Suprapubic skin (tissue), 4 donors: Measurements from ENCODE around the gene DLL4. TPM values are rescaled to one million over a fixed set of nuclear protein-coding genes. Genes with fewer than 3 reads are reported as not detected.

ENCODE experiments used
- DNase-seq, 2 donors: peaks; one replicate each; pipeline ENCODE4 v3.0.0-alpha.2; 2019; ENCODE audit warnings: low spot score in 2 of 2
- H3K27ac ChIP-seq: fragments of 200-600 bp; sonication (generic); one replicate; pipeline ENCODE4 v1.5.1; 2019
- H3K27me3 ChIP-seq: fragments of 200-600 bp; sonication (generic); one replicate; pipeline ENCODE4 v1.5.1; 2019
- H3K36me3 ChIP-seq: fragments of 200-600 bp; sonication (generic); one replicate; pipeline ENCODE4 v1.5.1; 2019
- H3K4me1 ChIP-seq: fragments of 200-600 bp; sonication (generic); one replicate; pipeline ENCODE4 v1.5.1; 2019
- H3K4me3 ChIP-seq: fragments of 200-600 bp; sonication (generic); one replicate; pipeline ENCODE4 v1.5.1; 2019; ENCODE audit warnings: mild to moderate bottlenecking
- H3K9me3 ChIP-seq: fragments of 200-600 bp; sonication (generic); one replicate; pipeline ENCODE4 v1.5.1; 2019
- EP300 ChIP-seq: sonication (generic); formaldehyde crosslinking; IDR thresholded peaks from one replicate; pipeline ENCODE4 v1.6.1; 2017; ENCODE audit warnings: antibody characterized with exemption
- POLR2A ChIP-seq, 2 donors: fragments of 450-650 bp; IDR thresholded peaks; one replicate each; pipeline ENCODE4 v1.6.1; 2017; ENCODE audit warnings: antibody characterized with exemption in 2 of 2, mild to moderate bottlenecking in 2 of 2, moderate library complexity in 2 of 2
- POLR2AphosphoS5 ChIP-seq, 3 donors: sonication (generic); formaldehyde crosslinking; IDR thresholded peaks; one replicate each; pipeline ENCODE4 v1.6.1; 2017; ENCODE audit warnings: antibody characterized with exemption in 3 of 3
- WGBS: methylation state at CpG from one replicate; pipeline ENCODE4 v1.1.5; 2018; 5-methylcytosine and 5-hydroxymethylcytosine counted together
- total RNA-seq, 4 donors: library from RNA; depleted of rRNA; stranded (reverse); fragments of >200 nt; gene quantifications; one replicate each; pipeline ENCODE4 v1.1.0, GENCODE V29; 2016
- TF ChIP-seq, protein P1 (sequence below), 2 donors: fragments of 200-600 bp in 1 of 2; fragments of 450-650 bp in 1 of 2; sonication (generic) in 1 of 2; IDR thresholded peaks; one replicate each; pipeline ENCODE4 v1.5.1; 2016 to 2019; ENCODE audit warnings: antibody characterized with exemption in 2 of 2, mild to moderate bottlenecking in 1 of 2, moderate library complexity in 1 of 2

The DLL4 gene
- total RNA-seq, 4 donors from 2014 or later, result 0.47 to 5.3 (median 2.6) TPM

- no peak overlapping the region for H3K4me3 ChIP-seq
- TF ChIP-seq POLR2AphosphoS5 (IDR thresholded peaks at IDR 0.05) (no peak), POLR2A (IDR thresholded peaks at IDR 0.05) (no peak), EP300 (no peak)
- TF ChIP-seq, protein P1, sequence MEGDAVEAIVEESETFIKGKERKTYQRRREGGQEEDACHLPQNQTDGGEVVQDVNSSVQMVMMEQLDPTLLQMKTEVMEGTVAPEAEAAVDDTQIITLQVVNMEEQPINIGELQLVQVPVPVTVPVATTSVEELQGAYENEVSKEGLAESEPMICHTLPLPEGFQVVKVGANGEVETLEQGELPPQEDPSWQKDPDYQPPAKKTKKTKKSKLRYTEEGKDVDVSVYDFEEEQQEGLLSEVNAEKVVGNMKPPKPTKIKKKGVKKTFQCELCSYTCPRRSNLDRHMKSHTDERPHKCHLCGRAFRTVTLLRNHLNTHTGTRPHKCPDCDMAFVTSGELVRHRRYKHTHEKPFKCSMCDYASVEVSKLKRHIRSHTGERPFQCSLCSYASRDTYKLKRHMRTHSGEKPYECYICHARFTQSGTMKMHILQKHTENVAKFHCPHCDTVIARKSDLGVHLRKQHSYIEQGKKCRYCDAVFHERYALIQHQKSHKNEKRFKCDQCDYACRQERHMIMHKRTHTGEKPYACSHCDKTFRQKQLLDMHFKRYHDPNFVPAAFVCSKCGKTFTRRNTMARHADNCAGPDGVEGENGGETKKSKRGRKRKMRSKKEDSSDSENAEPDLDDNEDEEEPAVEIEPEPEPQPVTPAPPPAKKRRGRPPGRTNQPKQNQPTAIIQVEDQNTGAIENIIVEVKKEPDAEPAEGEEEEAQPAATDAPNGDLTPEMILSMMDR (IDR thresholded peaks at IDR 0.05), result no peak
These were observed 45.7 kb downstream of the DLL4 start for GRCh38 chr15:40974879-40975278.

GRCh38 chr15:40976819-40977218, 47.7 kb downstream of the DLL4 start:
- no peak for TF ChIP-seq POLR2AphosphoS5 (IDR thresholded peaks at IDR 0.05)
- TF ChIP-seq, protein P1 (IDR thresholded peaks at IDR 0.05), result no peak
- TF ChIP-seq POLR2A (IDR thresholded peaks at IDR 0.05), result no peak
- no peak for TF ChIP-seq EP300
- Histone ChIP-seq H3K27me3 (no peaks in the 10 kb centered on the region), H3K36me3 (peaks cover 64% of the 10 kb centered on the region), H3K27ac (no peak overlapping the region), H3K4me3 (no peak overlapping the region), H3K4me1 (peaks cover 2% of the 10 kb centered on the region), H3K9me3 (no peaks in the 10 kb centered on the region)
- 79% methylated on average over 7 of the region's 7 CpGs for WGBS
- DNase-seq, result peak in 1 of 2 donors; percentile 16

More at GRCh38 chr15:40974879-40975278, 45.7 kb downstream of the DLL4 start:
- Histone ChIP-seq H3K9me3 (no peaks in the 10 kb centered on the region), H3K36me3 (peaks cover 45% of the 10 kb centered on the region), H3K27me3 (no peaks in the 10 kb centered on the region), H3K4me1 (peaks cover 2% of the 10 kb centered on the region), H3K27ac (no peak overlapping the region)
- WGBS, result 81% methylated on average over 4 of the region's 4 CpGs
- peak in 1 of 2 donors; percentile 47 for DNase-seq

- WGBS, result 89% methylated on average over 2 of the region's 2 CpGs
- Histone ChIP-seq H3K9me3 (no peaks in the 10 kb centered on the region), H3K27ac (no peak overlapping the region), H3K4me1 (no peaks in the 10 kb centered on the region), H3K27me3 (no peaks in the 10 kb centered on the region), H3K4me3 (no peak overlapping the region), H3K36me3 (peaks cover 77% of the 10 kb centered on the region)
- peak in 1 of 2 donors; percentile 29 for DNase-seq
- TF ChIP-seq EP300 (no peak), POLR2A (IDR thresholded peaks at IDR 0.05) (no peak), POLR2AphosphoS5 (IDR thresholded peaks at IDR 0.05) (no peak)
- TF ChIP-seq, protein P1 (IDR thresholded peaks at IDR 0.05), result no peak
These were observed 49.0 kb downstream of the DLL4 start for GRCh38 chr15:40978141-40978540.

DNA sequence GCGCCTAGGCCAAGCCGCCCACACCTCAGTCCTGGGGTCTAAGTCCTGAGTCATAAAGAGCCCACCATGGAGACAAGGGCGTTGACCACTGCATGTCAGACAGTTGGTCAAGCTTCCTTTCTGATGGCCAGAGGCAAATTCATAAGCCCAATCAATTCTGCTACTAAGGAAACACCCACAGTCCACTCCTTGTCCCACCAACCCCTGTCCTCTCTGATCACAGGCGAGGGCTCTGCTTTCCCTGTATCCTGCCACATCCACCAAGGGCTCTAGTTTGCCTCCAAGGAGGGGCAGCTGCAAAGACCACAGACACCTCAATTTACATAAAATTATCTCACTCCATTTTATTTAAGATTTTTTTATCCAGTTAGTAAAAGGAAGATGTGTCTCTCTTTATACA, 49.4 kb downstream of the DLL4 start:
- Histone ChIP-seq H3K9me3 (no peaks in the 10 kb centered on the region), H3K27me3 (no peaks in the 10 kb centered on the region), H3K4me1 (no peaks in the 10 kb centered on the region), H3K27ac (no peak overlapping the region), H3K36me3 (peaks cover 81% of the 10 kb centered on the region), H3K4me3 (no peak overlapping the region)
- DNase-seq, result peak in 1 of 2 donors; percentile 44
- no peak for TF ChIP-seq POLR2AphosphoS5 (IDR thresholded peaks at IDR 0.05)
- TF ChIP-seq, protein P1 (IDR thresholded peaks at IDR 0.05), result no peak
- no peak for TF ChIP-seq POLR2A (IDR thresholded peaks at IDR 0.05)
- no peak for TF ChIP-seq EP300
- 100% methylated on average over 4 of the region's 4 CpGs for whole genome bisulfite sequencing

DNA sequence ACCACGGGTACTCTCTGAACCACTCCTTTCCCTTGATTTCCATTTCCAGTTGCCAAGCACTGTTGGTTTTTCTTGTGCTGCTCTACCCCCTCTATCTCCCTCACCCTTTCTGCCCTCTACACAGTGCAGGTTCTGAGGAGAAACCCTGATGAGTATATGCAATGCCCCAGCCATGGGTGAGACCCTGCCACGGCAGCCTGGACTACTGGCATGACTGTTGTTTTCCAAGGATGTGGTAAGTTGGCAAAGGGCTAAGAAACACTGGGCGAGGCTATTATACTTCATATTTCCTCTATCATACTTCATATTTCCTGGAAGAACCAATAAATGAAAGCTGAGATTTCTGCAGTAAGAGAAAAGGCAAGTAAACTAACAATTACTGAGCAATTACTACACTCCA, 52.0 kb downstream of the DLL4 start:
- TF ChIP-seq, protein P1 (IDR thresholded peaks at IDR 0.05), result no peak
- TF ChIP-seq POLR2A (IDR thresholded peaks at IDR 0.05) (no peak), POLR2AphosphoS5 (IDR thresholded peaks at IDR 0.05) (no peak), EP300 (no peak)
- H3K27ac ChIP-seq, result no peak overlapping the region
- no peaks in the 10 kb centered on the region for H3K4me1 ChIP-seq
- H3K9me3 ChIP-seq, result no peaks in the 10 kb centered on the region
- peaks cover 100% of the 10 kb centered on the region for H3K36me3 ChIP-seq
- WGBS, result 51% methylated on average over 3 of the region's 3 CpGs
- H3K27me3 ChIP-seq, result no peaks in the 10 kb centered on the region
- no peak overlapping the region for H3K4me3 ChIP-seq
- DNase-seq, result no peak
